ENCODE measurements around the gene RASL11A.
"Not testable (repeated sequence)": the region's sequence is repeated elsewhere in the genome, so short reads cannot be mapped to it uniquely, and the experiment has no call there.

Gene RASL11A

GRCh38 chr13:27269114-27269665, 1.4 kb upstream of the RASL11A start:
- no peak for DNase-seq

GRCh38 chr13:27271570-27272096, 1.0 kb downstream of the RASL11A start:
- no peak for DNase-seq

- no peak for DNase-seq
These were observed 3.2 kb downstream of the RASL11A start for GRCh38 chr13:27273658-27274425.

- no peak for DNase-seq
These were observed 4.0 kb downstream of the RASL11A start for GRCh38 chr13:27274631-27275030.

GRCh38 chr13:27276188-27276587, 5.6 kb downstream of the RASL11A start:
- no peak for DNase-seq

GRCh38 chr13:27279506-27279905, 8.9 kb downstream of the RASL11A start:
- no peak for DNase-seq

- no peak for DNase-seq
These were observed 9.5 kb downstream of the RASL11A start for GRCh38 chr13:27280009-27280656.

- DNase-seq, result no peak
These were observed 10.2 kb downstream of the RASL11A start for GRCh38 chr13:27280841-27281240.

- DNase-seq, result no peak
These were observed 10.8 kb downstream of the RASL11A start for GRCh38 chr13:27281420-27281819.

GRCh38 chr13:27283906-27284493, 13.4 kb downstream of the RASL11A start:
- DNase-seq, result no peak

- DNase-seq, result no peak
These were observed 17.8 kb downstream of the RASL11A start for GRCh38 chr13:27288392-27288791.

- DNase-seq, result no peak
These were observed 18.5 kb downstream of the RASL11A start for GRCh38 chr13:27289011-27289665.

GRCh38 chr13:27290715-27291114, 20.1 kb downstream of the RASL11A start:
- no peak for DNase-seq

- not testable (repeated sequence) for DNase-seq
These were observed 21.3 kb downstream of the RASL11A start for GRCh38 chr13:27291967-27292366.

GRCh38 chr13:27293076-27293691, 22.6 kb downstream of the RASL11A start:
- no peak for DNase-seq

- no peak for DNase-seq
These were observed 23.4 kb downstream of the RASL11A start for GRCh38 chr13:27293873-27294515.

- DNase-seq, result no peak
These were observed 24.5 kb downstream of the RASL11A start for GRCh38 chr13:27295096-27295495.

- no peak for DNase-seq
These were observed 25.0 kb downstream of the RASL11A start for GRCh38 chr13:27295660-27296059.

- no peak for DNase-seq
These were observed 25.9 kb downstream of the RASL11A start for GRCh38 chr13:27296496-27296895.

GRCh38 chr13:27298849-27299248, 28.2 kb downstream of the RASL11A start:
- DNase-seq, result no peak

GRCh38 chr13:27300406-27300805, 29.8 kb downstream of the RASL11A start:
- not testable (repeated sequence) for DNase-seq

All from activated CD4-positive, alpha-beta T cell treated with anti-CD3 and anti-CD28 coated beads, Interleukin-2, amount 50 U/mL, for 1 hour (primary cell).